Adrenal gland (tissue), 5 donors: Measurements from ENCODE around the gene GLRA3.

Experiments used
- CTCF ChIP-seq, 6 experiments: fragments of 450-650 bp in 4 of 6; fragments of 200-600 bp in 2 of 6; sonication (generic) in 1 of 6; IDR thresholded peaks; 1 replicate in 5 of 6; 2 replicates in 1 of 6; pipeline versions ENCODE4 v1.5.1 to v1.8.0; 2016 to 2021; ENCODE audit warnings: antibody characterized with exemption in 6 of 6, mild to moderate bottlenecking in 2 of 6, moderate library complexity in 1 of 6
- POLR2A ChIP-seq, 2 donors: fragments of 450-650 bp; IDR thresholded peaks; one replicate each; pipeline ENCODE4 v1.6.1; 2017; ENCODE audit warnings: antibody characterized with exemption in 2 of 2, mild to moderate bottlenecking in 2 of 2, moderate library complexity in 1 of 2
- donor health status: DM: no; HTN: no; CAD: no.

GRCh38 chr4:174761451-174761850 is 67.6 kb downstream of the GLRA3 start:
- TF ChIP-seq POLR2A (IDR thresholded peaks at IDR 0.05) (no peak), CTCF (IDR thresholded peaks at IDR 0.05) (no peak)
